ENCODE data around the gene KIF1A.

KIF1A gene

GRCh38 chr2:240799033-240799820 lies 20.8 kb downstream of the KIF1A start:
- TF ChIP-seq REST (IDR thresholded peaks at IDR 0.05; ENCODE audit: insufficient read depth in 1 of 2, low read depth in 2 of 2, low read length in 2 of 2) (no peak), SIN3A (IDR thresholded peaks at IDR 0.05; ENCODE audit: borderline replicate concordance, insufficient read depth, low read length) (no peak), POLR2AphosphoS5 (IDR thresholded peaks at IDR 0.05; ENCODE audit: low read depth, low read length) (no peak), TAF1 (IDR thresholded peaks at IDR 0.05; ENCODE audit: borderline replicate concordance, insufficient read depth, low read length) (no peak), FOXP2 (optimal IDR thresholded peaks at IDR 0.05; ENCODE audit: borderline replicate concordance, extremely low read depth, extremely low read length, insufficient read depth) (no peak)

GRCh38 chr2:240798327-240798905 lies 21.6 kb downstream of the KIF1A start:
- TF ChIP-seq SIN3A (IDR thresholded peaks at IDR 0.05; ENCODE audit: borderline replicate concordance, insufficient read depth, low read length) (no peak), REST (IDR thresholded peaks at IDR 0.05; ENCODE audit: insufficient read depth in 1 of 2, low read depth in 2 of 2, low read length in 2 of 2) (no peak), FOXP2 (optimal IDR thresholded peaks at IDR 0.05; ENCODE audit: borderline replicate concordance, extremely low read depth, extremely low read length, insufficient read depth) (no peak), TAF1 (IDR thresholded peaks at IDR 0.05; ENCODE audit: borderline replicate concordance, insufficient read depth, low read length) (no peak), POLR2AphosphoS5 (IDR thresholded peaks at IDR 0.05; ENCODE audit: low read depth, low read length) (no peak)

GRCh38 chr2:240797914-240798313 lies 22.1 kb downstream of the KIF1A start:
- TF ChIP-seq TAF1 (IDR thresholded peaks at IDR 0.05; ENCODE audit: borderline replicate concordance, insufficient read depth, low read length) (no peak), FOXP2 (optimal IDR thresholded peaks at IDR 0.05; ENCODE audit: borderline replicate concordance, extremely low read depth, extremely low read length, insufficient read depth) (no peak), REST (IDR thresholded peaks at IDR 0.05; ENCODE audit: insufficient read depth in 1 of 2, low read depth in 2 of 2, low read length in 2 of 2) (no peak), POLR2AphosphoS5 (IDR thresholded peaks at IDR 0.05; ENCODE audit: low read depth, low read length) (no peak), SIN3A (IDR thresholded peaks at IDR 0.05; ENCODE audit: borderline replicate concordance, insufficient read depth, low read length) (no peak)

GRCh38 chr2:240797500-240797895 lies 22.5 kb downstream of the KIF1A start:
- no peak for TF ChIP-seq TAF1 (IDR thresholded peaks at IDR 0.05; ENCODE audit: borderline replicate concordance, insufficient read depth, low read length)
- TF ChIP-seq POLR2AphosphoS5 (IDR thresholded peaks at IDR 0.05; ENCODE audit: low read depth, low read length), result no peak

GRCh38 chr2:240796543-240797499 lies 23.2 kb downstream of the KIF1A start:
- no peak for TF ChIP-seq POLR2AphosphoS5 (IDR thresholded peaks at IDR 0.05; ENCODE audit: low read depth, low read length)
- TF ChIP-seq TAF1 (IDR thresholded peaks at IDR 0.05; ENCODE audit: borderline replicate concordance, insufficient read depth, low read length), result no peak
- no peak for TF ChIP-seq FOXP2 (optimal IDR thresholded peaks at IDR 0.05; ENCODE audit: borderline replicate concordance, extremely low read depth, extremely low read length, insufficient read depth)
- no peak for TF ChIP-seq SIN3A (IDR thresholded peaks at IDR 0.05; ENCODE audit: borderline replicate concordance, insufficient read depth, low read length)
- TF ChIP-seq REST (IDR thresholded peaks at IDR 0.05; ENCODE audit: insufficient read depth in 1 of 2, low read depth in 2 of 2, low read length in 2 of 2), result no peak
